Activated CD4-positive, CD25-positive, alpha-beta regulatory T cell (primary cell): ENCODE measurements around the gene TSSK2.

ENCODE experiments used
- DNase-seq, 4 experiments: peaks; one replicate each; lab custom pipeline; 2025; lab: John Stamatoyannopoulos, UW

TSSK2 gene

DNA sequence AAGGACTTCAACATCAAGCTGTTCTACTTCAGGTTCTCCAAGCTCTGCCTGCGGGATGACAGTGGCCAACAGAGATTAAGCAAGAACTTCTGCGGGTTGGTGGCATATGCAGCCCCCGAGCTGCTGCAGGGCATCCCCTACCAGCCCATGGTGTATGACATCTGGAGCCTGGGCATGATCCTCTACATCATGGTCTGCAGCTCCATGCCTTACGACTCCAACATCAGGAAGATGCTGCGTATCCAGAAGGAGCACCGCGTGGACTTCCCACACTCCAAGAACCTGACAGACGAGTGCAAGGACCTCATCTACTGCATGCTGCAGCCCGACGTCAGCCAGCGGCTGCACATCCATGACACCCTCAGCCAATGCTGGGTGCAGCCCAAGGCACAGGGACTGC, 6.1 kb upstream of the TSSK2 start:
- no peak for DNase-seq

DNA sequence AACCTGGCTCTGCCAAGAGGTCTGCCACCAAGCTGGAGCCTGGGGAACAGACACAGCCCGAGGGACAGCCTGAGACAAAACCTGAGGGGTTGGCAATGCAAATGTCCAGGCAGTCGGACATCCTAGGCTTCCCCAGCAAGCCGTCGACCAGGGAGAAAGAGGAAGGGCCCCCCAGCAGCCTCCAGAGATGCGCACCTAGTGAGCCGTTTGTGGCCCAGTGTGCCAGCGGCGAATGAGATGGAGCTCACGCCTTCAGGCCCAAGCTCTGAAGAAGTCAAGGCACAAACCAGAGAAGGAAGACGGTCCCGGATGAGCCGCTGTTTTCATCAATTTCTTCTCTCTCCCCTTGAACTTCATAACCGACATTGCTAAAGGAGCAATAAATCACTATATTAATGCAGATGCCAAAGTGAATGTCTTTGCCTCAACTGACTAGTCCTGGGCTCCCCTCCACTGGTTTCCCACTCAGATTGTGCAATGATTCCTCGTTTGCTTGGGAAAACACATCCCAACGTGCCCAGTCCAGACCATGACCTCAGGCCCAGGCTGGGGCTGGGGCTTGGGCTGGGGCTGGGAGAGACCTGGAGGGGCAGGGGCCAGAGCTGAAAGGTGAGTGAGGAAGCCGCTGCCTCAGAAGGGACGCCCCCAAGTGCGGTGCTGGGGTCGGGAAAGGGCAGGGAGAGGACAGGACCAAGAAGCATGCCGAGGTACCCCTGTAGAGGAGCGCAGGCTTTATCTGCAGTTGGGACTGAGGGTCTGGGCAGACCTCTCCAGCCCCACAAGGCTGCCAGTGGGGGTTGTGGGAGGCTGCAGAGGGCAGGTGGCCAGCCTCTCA, 5.4 kb upstream of the TSSK2 start:
- DNase-seq: no peak

DNA sequence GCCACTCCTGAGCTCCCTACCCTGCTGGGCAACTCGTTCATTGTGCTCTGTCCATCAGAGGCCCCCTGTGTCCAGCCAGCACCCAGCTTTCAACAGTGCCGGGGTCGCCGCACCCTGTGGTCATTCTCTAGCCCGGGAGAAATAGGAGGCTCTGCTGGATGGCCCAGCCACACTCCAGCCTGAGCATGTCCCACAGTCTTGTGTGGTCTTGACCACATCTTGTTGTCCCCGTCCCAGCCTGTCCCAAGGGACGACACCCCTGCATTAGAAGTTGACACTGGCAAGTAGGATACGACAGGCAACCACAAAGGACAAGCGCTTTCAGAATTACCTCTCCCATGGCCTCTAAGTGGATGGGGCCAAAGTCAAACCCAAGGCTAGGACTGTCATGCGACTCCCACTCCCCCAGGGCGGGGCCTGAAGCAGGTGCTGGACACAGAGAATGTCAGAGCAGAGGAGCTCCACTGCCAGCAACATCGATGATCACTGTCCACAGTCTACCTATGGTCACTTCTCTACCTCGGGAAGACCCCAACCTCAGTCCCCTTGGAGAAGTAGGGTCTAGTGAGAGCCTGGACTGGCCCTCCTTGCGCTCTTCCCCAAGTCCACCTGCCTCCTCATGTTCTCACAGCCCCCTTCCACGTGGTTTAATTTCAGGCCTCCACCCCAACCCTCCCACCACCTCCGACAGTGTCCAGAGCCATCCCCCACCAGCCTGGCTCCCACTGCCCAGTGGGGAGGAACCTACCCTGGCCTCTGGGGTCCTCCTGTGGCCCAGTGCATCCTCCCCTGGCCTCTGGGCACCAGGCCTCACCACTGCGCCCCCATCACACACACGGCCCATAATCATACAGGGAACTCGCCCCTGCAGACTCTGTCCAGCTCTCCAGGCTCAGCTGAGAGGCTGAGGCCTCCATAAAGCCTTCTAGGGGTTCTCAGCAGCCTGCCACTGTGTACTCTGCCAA, 4.5 kb upstream of the TSSK2 start:
- no peak for DNase-seq

DNA sequence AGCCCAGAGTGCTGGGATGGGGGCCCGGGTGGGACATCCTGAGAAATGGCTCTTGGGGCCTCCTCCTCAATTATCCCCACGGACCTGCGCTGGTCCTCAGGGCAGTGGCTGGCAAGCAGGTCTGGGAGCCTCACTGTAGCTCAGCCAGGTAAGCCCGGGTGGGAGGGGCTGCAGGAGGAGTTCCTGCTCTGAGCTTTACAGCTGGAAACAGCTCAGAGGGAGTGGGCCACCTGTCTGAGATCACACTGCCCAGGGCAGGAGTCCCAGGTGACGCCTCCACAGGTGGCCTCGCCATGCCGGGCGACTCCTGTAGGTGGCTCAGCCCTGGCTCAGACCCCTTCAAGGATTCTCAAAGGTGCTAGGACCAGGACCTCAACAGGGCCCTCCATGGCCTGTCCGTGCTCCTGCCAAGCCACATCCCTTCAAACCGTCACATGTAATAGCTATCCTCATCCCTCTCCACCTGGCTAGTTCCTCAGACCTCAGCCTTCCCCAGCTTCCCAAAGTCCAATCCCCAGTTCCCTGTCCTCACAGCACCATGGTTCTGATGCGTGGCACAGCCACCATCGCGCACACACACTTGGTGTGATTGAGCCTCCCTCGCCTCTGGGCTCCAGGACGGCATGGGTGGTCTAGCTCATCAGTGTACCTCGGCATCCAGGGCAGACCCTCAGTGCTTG, 3.6 kb upstream of the TSSK2 start:
- no peak for DNase-seq

DNA sequence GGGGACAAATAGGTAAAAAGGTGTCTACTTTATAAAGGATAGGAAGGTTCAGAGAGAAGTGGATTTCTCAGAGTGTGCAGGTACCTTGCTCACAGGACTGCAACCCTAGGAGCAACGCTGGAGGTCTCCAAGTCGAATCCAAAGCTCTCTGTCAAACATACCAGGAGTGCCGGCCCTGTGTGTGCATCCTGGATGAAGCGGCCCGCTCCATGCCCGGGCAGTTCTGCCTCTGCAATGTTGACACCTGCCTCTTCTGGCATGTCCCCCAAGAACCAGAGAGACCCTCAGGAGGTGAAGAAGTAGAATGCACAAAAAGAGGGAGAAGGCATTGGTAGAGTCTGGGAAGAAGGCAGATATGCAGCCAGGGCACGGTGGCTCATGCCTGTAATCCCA, 3.1 kb upstream of the TSSK2 start:
- no peak for DNase-seq

DNA sequence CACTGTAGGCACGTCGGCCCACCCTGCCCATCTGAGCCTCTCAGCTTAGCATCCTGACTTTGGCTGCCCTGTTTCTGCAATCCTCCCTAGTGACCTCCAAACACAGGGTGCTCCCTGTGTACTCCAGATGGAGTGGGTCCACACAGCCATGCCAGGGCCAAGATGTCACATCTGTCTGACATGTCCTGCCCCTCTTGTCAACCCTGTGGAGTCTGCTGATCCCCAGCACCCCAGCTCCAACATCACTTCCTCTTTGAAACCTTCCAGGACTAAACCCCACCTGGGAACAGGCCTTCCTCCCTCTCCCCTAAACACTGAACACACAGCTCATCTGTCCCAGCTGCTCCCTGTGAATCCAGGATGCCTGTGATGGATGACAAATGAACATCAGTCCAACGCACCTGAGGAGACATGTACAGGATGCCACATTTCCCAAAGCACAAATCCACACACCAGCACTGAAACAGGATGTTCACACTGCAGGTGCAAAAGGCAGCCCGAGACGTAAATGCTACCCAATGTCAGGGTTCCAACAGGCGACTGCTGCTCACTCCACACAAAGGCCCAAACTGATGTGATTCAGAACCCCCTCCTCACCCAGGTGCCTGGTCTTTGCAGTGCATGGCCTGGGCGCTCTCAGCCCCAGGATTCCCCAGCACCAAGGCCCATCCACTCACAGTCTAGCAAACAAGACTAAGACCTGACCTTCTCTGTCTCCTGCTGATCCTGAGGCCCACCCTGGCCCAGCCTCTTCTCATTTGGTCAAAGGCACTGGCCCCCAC, 2.0 kb upstream of the TSSK2 start:
- no peak for DNase-seq

DNA sequence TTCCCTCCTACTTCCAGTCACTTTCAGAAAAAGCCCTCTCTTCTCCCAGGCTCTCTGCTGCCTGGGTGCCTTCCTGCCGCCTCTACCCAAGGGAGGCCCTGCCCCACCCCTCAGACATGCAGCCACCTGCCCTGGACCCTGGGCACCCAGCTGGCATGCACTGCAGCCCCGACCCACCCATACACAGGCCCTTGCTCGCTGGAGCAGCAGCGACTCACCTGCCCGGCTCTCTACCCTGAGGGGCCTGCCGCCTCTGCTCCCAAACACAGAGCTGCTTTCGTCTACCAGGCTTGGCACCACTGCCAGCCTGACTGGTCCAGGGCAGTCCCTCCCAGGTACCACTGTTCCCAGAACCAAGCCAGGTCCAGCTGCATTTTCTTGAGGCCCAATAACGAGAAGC, 1.2 kb upstream of the TSSK2 start:
- no peak for DNase-seq

DNA sequence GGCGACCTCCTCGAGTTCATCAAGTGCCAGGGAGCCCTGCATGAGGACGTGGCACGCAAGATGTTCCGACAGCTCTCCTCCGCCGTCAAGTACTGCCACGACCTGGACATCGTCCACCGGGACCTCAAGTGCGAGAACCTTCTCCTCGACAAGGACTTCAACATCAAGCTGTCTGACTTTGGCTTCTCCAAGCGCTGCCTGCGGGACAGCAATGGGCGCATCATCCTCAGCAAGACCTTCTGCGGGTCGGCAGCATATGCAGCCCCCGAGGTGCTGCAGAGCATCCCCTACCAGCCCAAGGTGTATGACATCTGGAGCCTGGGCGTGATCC, 542 bp downstream of the TSSK2 start:
- no peak for DNase-seq

DNA sequence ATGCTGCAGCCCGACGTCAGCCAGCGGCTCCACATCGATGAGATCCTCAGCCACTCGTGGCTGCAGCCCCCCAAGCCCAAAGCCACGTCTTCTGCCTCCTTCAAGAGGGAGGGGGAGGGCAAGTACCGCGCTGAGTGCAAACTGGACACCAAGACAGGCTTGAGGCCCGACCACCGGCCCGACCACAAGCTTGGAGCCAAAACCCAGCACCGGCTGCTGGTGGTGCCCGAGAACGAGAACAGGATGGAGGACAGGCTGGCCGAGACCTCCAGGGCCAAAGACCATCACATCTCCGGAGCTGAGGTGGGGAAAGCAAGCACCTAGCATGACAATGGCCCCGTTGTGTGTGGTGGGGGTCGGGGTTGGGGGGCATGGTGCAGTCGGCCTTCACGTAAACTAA, 1.0 kb downstream of the TSSK2 start:
- DNase-seq: no peak

DNA sequence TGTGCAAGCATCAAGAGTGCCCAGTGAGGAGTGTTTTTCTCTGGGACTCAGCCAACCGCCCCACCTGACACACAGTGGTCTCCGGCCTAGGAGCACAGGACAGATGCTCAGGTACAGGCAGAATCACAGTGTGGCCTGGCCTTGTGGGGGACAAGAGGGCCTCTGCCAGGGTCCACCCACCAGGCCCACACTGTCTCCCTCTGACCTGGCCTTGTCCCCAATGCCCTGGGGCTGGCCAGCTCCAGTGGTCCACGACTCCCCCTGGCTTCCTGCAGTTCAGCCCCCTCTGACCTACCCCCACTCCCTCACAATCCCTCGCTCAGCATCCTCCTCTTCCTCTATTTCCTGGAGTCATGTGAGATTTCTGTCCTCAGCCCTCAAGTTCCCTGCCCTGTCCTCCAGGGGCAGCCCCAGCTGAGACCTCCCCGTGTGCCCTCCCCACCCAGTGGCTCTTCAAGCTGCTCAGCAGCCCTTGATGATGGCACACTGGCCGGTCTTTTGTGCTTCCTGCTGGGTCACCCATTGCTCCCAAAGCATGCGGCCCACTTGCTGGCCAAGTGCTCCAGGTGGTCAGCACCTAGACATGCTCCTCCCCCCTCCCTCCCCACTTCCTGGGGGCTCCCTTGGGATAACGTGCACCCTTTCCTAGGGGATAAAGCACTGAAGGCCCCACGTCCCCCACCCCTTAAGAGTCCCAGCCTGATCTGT, 1.7 kb downstream of the TSSK2 start:
- no peak for DNase-seq

DNA sequence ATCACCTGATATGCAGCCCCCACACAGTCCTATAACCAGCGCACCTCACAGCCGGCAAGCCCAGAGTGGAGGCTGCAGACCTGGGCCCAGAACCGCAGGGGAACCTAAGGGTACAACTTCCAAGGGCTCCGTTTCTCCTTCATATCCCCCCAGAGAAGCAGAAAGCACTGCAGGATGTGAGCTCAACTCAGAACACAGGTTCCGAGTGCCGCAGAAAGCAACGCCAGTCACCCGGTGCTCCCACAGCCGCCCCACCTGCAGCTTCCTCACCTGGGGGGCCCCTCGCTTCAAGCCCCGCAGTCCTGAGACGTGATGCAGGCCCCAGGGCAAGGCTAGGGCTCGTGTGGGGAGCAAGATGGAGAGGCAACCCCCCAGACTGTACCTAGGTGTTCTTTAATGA, 2.5 kb downstream of the TSSK2 start:
- no peak for DNase-seq

DNA sequence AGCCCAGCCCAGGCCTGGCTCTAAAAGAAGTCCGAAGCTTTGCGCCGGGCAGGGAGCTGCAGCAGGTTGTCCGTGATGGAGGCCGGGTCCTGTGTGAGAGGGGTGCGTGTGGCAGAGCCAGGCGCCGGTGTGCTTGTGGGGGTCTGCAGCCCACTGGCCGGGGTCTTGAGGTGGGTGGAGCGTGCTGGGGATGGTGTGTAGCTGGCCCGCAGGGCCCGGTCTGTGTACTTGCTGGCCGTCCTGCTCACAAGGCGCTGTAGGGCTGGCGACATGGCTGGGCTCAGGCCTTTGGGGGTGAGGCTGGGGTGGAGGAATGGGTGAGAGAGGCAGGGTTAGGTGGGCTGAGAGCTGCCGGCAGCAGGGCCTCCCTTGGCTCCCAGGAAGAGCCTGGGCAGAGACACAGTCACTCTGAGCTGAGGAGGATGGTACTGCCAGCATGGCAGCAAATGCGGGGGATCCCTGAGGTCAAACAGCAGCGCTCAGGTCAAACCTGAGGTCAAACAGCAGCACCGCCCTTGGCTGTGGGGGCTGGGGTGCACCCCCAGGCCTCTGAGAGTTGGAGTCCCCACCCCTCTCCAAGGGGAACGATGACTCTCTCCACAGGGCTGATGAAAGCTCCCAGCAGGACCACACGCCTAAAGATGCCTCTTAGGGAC, 3.2 kb downstream of the TSSK2 start:
- no peak for DNase-seq

DNA sequence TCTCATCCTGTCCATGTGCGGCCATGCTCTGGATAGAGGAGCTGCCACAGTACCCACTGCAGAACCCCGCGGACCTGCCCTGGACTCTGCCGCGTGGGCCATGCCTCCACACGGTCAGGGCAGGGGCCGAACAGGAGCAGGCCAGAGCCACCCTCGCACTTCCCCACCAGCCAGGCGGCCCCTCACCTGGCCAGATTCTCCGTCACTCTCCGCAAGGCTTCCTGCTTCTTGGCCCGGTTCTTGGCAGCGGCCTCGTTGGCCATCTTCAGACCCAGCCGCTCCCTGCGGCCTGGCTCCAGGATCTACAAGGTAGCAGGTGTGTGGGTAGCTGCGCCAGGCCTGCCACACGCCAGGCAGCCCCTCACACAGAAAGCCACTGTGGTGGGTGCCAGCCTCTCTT, 3.8 kb downstream of the TSSK2 start:
- no peak for DNase-seq

DNA sequence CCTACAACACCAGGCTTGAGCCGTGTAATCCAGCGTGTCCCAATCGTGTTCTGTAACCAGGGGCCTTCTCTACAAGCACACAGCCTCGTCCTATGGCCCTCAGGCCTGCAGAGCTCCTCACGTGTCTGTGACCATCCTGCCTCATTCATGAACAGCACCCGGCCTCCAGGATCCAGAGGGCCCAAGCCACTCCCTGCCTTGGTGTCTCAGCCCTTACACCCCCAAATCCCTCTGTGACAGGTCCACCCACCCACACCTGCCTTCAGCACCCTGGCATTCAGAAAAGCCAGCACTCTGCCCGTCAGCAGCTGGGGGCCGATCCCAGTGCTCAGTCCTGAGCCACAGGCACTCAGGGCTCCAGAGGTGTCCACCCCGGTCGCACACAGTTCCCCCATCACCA, 5.8 kb downstream of the TSSK2 start:
- DNase-seq: no peak

DNA sequence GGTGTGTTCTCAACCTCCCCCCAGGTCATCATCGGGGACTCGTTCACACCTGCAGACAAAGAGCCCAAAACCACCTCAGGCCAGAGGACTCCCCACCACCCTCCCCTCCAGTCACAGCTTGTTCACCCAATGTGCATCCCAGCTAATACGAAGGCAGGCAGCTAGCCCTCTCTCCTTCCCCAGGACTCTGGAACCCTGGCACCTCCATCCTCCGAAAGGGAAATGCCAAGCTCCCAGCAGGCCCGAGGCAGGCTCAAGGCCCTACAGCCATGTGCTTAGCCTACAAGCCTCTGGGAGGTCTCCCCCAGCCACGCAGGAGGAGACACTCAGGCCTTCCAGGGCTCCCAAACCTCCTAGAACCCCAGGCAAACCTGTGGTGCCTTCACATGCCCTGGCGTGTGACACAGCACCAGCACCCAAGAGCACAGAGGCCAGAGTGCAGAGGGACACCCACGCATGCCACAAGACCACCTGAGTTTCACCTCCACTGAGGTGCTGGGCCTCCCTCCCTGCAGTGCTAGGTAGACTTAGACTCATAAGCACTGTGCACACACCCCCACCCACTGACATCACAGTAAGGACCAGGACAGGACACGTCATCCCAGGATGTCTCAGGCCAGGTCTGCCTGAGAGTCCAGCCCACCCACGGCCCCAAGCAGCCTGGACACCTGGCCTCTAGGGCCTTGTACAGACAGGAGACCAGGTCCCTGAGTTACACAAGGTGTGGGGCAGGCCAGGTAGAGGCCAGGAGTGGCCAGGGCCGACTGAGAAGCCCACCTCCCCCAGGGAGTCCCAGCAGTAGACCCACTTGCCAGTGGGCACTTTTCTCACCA, 6.5 kb downstream of the TSSK2 start:
- DNase-seq: no peak

DNA sequence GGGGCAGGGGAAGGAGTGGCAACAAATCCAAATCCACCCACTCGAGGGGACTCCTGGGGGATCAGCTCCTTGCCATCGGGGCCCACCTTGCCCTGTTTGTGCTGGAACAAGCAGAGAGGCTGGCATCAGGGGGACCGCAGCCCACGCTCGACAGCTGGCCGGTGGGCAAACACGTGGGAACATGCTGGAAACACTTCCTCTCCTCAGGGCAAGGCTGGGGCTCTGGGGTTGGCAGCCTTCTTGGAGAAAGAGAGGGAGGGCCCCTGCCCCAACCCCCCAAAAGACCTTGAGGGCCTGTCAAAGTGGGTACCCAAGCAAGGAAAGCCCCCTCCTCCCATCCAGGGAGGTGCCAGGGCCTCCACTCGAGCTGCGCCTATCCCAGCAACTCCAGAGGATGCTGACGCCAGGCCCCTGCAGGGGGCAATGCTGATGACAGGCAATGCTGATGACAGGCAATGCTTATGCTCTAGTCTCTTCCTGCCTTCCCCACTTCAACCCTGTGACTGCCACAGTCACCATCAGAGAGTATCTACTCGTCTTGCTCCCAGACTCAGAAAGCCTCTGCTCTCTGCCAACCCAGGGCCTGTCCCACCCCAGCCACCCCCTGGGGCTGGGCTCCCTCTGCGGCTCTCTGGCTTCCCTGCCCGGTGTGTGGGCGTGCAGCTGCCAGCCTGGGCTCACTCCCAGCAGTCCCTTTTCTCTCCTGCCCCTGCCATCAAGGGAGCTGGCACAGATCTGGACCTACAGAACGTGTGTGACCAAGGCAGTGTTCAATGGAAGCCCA, 7.3 kb downstream of the TSSK2 start:
- no peak for DNase-seq

DNA sequence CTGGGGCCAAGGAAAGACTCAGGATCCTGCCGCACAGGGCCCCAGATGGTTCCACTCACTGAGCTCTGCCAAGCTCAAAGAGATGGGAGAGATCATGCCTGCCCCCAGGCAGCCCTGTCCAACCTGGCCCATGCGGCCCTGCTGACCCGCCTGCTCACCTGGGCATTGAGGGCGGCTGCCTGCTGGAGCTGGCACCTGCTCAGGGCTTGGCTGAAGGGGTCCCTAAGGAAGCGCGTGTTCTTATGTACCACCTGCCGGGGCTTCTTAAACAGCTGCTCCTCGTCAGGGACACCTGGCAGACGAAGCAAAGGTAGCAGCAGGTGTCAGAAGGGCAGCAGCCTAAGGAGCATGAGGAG, 7.9 kb downstream of the TSSK2 start:
- DNase-seq: no peak

DNA sequence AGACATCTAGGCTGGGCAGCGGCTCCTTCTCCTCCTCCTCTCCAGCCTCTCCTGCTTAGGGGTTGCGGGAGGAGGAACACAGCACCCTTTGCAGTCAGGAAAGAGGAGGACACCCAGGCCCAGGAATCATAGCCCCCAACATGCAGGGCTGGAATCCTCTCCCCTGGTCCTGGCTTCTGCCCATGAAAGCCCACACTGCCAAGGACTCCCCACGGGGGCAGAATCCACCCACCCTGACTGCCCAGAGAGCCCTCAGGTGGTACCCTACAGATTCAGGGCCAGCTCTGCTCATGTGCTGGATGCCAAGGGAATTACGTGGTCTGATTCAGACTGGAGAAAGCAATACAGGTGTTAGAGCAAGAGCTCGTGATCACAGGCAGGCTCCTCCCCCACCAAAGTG, 8.9 kb downstream of the TSSK2 start:
- DNase-seq: no peak

DNA sequence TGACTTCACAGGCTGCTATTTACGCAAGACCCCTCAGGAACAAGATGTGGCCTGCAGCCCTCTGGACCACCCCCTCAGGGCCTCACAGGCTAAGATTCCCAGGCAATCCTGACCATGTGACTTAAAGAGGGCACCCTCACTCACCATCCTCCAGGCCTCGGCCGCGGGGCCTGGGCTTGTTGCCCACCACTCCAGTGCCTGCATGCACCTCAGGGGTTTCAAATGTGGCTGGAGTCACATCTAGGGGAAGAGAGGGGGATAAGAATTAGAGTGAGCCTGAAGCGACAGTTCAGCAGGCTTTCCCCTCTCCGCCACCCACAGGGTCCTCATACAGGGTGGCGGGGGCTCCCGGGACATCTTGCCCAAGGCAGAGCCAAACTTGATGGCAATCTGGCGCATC, 11.3 kb downstream of the TSSK2 start:
- no peak for DNase-seq
